NCI-H128 (cell line): ENCODE results near the gene VASH1.
A peak's percentile ranks its signal among the peaks of the same experiment; 100 is the strongest.

ENCODE experiments used
- DNase-seq: peaks from one replicate; lab custom pipeline; 2025; ENCODE audit not compliant: unreplicated experiment; lab: John Stamatoyannopoulos, UW

Gene VASH1

DNA sequence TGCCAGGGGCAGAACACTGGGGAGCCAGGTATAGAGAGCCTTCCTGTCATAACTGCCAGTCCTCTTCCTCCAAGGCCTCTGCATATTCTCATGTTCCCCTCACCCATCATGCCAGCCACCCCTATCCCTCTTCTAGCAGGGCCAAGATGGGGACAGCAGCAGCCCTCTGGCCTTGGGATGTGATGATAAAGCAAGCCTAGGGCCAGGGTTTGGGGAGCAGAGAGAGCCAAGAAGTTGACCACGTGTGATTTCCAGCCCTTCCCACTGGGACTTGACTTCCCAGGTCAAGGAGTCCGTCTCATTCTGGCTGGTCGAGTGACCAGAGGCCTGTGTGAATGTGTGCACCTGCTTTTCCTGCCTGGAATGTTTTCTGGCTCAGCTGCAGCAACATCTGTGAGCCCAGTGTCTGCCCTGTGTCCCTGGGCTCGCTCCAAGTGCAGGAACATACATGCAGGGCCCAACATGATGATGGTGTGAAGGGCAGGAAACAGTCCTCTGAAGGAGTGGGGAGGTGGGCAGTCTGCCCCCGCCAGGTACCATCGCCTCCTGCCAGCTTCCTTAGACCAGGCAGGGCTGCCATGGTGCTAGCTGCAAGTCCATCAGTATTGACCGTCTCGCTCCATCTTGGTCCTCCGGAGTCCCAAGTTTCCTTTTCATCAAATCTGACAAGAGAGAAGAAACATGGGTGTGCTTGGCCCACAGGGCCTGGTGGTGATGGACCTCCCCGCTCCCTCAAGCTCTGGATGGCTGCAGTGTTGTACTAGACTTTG is 21.0 kb downstream of the VASH1 start:
- DNase-seq = no peak

DNA sequence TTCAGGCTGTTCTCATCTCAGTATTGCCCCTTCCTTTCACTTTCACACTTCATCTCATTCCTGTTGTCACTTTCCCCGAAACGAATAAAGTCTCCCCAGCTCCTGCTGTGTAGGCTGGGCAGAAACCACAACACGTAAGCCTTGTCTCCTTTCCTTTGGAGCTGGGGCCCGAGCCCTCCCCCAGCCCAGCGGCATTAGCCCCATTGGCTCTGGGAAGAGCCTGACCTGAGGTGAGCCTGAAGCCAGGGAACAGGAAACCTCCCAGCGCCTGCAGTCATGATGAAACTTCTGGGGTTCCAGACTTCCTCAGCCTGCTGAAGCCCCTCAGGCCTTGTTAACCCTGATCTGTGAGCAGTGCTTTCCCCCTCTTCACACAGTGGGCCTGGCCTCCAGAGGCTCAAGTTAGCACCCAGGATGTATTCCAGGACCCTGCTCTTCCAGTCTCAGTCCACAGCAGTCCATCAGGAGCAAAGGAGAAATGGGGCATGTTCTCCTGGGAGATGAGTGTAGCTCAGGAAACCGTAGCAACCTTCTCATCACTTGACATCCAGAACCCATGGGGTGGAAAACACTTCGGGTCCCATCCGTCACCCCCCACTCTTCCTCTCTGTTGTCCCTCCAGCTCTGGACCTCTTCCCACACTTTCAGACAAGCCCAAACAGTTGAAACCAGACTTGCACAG is 21.8 kb downstream of the VASH1 start:
- no peak for DNase-seq

GRCh38 chr14:76784266-76784874 is 23.1 kb downstream of the VASH1 start:
- no peak for DNase-seq

DNA sequence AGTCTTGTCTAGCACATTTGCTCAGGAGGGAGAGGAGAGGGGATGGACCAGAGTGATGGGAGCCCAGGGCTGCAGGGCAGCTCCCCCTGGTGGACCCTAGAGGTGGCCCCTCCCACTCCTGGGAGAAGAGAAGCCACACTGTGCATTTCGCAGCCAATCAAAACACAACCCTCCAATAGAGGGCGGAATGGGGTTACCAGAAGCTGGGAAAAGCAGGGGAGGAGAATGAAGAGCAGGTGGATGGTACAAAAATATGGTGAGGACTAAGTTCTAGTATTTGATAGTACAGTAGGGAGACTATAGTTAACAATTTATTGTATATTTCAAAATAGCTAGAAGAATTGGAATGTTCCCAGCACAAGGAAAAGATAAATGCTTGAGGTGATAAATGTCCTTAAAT is 23.6 kb downstream of the VASH1 start:
- DNase-seq = peak; percentile 8

- no peak for DNase-seq
Measured at GRCh38 chr14:76786601-76787000, 25.3 kb downstream of the VASH1 start.

DNA sequence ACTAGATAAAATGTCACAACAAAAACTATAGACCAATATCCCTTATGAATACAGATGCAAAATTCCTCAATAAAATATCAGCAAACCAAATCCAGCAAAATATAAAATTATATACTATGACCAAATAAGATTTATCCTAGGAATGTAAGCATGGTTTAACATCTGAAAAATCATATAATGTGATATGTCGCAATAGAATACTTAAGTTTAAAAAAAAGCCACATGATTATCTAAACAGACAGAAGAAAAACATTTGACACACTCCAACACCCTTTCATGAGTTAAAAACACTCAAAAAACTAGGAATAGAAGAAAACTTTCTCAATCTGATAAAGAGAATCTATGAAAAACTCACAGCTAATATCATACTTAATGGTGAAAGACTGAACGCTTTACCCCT is 31.2 kb downstream of the VASH1 start:
- no peak for DNase-seq

DNA sequence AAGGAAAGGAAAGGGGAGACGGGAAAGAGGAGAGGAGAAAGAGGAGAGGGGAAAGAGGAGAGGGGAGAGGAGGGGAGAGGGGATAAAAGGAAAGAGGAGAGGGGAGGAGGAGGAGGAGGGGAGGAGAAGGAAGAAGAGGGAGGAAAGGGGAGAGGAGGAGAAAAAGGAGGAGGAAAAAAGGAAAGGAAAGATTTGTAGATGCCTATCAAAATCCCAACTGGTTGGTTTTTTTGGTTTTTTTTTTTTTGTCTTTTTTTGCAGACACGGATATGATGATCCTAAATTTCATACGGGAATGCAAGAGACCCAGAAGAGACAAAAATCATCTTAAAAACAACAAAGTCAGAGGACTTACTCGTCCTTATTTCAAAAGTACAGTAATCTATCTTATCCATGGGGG is 32.1 kb downstream of the VASH1 start:
- DNase-seq = no peak

DNA sequence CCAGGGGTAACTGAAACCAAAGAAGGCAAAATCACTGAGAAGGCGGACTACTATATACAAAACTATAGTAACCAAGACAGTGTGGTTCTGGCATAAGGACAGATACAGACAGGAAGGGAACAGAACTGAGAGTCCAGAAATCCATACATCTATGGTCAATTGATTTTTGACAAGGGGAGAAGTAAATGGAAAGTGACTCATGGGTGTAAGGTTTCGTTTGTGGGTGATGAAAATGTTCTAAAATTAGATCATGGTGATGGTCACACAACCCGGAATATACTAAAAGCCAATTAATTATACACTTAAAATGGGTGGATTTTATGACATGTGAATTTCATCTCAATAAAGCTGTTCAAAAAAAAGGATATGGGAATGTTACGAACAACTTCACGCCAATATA is 32.7 kb downstream of the VASH1 start:
- no peak for DNase-seq

DNA sequence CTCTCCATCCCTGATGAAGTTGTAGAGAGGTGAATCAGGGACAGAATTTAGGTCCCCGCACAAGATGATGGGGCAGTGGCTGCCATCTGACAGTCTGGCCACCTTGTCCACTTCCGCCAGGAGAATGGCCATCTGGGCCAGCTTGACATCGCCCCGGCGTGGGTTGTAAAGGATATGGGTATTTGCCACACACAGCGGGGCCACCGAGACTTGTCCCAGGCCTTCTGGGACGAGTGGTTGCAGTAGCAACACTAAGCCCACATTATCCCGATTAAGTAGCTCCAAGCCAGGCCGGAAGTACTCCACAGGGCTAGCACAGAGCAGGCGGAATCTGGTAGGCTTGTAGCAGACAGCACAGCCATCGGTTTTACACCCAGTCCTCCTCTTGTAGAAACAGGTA is 45.2 kb downstream of the VASH1 start:
- DNase-seq = no peak

GRCh38 chr14:76808011-76808410 is 46.7 kb downstream of the VASH1 start:
- DNase-seq = no peak

DNA sequence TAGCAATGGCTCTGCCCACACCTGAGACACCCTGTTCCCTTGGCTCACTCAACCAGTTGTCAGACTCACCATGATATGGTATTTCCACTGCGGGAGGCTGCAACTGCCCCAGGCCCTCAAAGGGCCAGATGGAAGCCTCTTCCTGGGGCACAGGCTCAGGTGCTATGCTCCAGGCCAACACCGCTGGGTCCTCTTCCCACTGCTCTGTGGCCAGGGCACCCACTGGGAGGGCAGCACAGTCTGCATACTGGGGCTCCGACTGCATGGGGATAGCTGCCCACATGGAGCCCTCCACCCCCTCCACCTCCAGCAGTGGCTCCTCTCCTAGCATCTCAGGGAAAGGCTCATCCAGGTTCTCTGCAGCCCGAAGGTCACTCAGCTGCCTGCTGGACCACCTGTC is 47.7 kb downstream of the VASH1 start:
- no peak for DNase-seq

GRCh38 chr14:76810525-76810924 is 49.3 kb downstream of the VASH1 start:
- no peak for DNase-seq

- no peak for DNase-seq
Measured at GRCh38 chr14:76810953-76811400, 49.7 kb downstream of the VASH1 start.

DNA sequence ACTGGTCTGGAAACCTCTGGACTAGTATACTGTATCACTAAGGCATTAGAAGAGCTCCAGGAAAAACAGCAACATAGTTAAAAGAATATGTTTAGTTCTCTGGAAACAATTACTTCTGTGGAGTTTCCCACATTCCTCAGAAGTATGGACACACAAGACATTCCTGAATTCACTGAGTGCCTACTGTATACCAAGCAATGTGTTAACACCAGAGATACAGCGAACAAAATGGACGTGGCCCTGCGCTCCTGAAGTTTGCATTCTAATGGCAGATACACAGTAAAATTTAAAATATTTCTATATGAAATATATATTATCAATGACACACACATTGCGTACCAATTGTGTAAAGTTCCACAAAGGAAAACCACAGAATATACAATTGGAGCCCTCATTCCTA is 50.3 kb downstream of the VASH1 start:
- DNase-seq = no peak

- DNase-seq = no peak
Measured at GRCh38 chr14:76812093-76812421, 50.8 kb downstream of the VASH1 start.

GRCh38 chr14:76812422-76813383 is 51.4 kb downstream of the VASH1 start, which contains the start of gene ANGEL1:
ANGEL1 (minus strand) TSS chr14:76812882; CDS start chr14:76812827, 55 bp downstream.
- peak; percentile 88 for DNase-seq

- no peak for DNase-seq
Measured at GRCh38 chr14:76814726-76815645, 53.7 kb downstream of the VASH1 start.

GRCh38 chr14:76820700-76821099 is 59.4 kb downstream of the VASH1 start:
- DNase-seq = no peak

DNA sequence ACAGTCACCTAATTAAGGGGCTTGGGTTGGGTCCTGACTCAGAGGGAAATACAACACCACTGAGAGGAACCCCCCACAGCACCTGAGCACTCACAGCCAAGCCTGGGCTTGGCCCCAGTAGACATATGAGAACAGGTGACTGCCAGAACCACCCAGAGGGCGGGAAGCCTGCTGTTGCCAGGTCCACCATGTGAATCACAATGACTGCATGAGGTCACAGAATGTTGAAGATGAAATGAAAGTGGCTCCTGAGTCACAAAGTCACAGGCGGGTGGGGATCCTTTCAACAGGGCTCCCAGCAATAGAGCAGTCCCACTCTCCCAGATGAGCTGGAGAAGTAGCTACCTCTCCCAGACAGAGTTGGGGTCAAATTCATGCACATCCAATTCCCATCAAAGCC is 64.9 kb downstream of the VASH1 start, which contains the start of gene LRRC74A:
Gene LRRC74A (plus strand): TSS at position 287 of the 400 bp plus-strand sequence. CDS start 290 bp downstream, outside the sequence.
- no peak for DNase-seq
